IMR-90 (cell line): Measurements from ENCODE around the gene FGFRL1. TPM values are rescaled to one million over a fixed set of nuclear protein-coding genes. Genes with fewer than 3 reads are reported as not detected.

Experiments used
- ATAC-seq: fragments of 200-7000 bp; cut with Tn5 transposase; 2 replicates; pipeline ENCODE4 v1.9.1; 2020; ENCODE audit warnings: low read depth, mild to moderate bottlenecking, moderate library complexity
- BruUV-seq: library from RNA; stranded (reverse); fragments of 400-500 nt; replicated peaks from 2 replicates; lab custom pipeline; 2021; lab: Mats Ljungman, UMichigan
- CTCF ChIA-PET: fragments of 300-600 bp; formaldehyde crosslinking; extraction: SDS; loops from one replicate; lab custom pipeline; 2021; ENCODE audit warnings: antibody characterized with exemption; lab: Yijun Ruan, JAX
- POLR2A ChIA-PET: fragments of 300-600 bp; sonication (Branson Sonifier 250); formaldehyde crosslinking; loops from one replicate; lab custom pipeline; 2022; ENCODE audit warnings: antibody characterized with exemption; ENCODE audit not compliant: unreplicated experiment; lab: Charles Lee
- DNase-seq: peaks from one replicate; pipeline ENCODE4 v3.0.0; 2013
- H2AFZ ChIP-seq: replicated peaks from 2 replicates; pipeline ENCODE3; 2013; ENCODE audit warnings: low read length, mild to moderate bottlenecking; ENCODE audit not compliant: poor library complexity
- H2AK5ac ChIP-seq: 2 replicates; pipeline ENCODE4 v1.6.1; 2013; ENCODE audit warnings: low read depth, low read length, inconsistent platforms
- H2AK9ac ChIP-seq: replicated peaks from 2 replicates; pipeline ENCODE3; 2013; ENCODE audit warnings: mild to moderate bottlenecking, low read depth, low read length, moderate library complexity; ENCODE audit not compliant: poor library complexity
- H2BK120ac ChIP-seq: 2 replicates; pipeline ENCODE4 v1.6.1; 2013; ENCODE audit warnings: low read depth, low read length, inconsistent platforms
- H2BK15ac ChIP-seq: 3 replicates; pipeline ENCODE4 v1.6.1; 2013; ENCODE audit warnings: low read depth, low read length, inconsistent platforms
- H2BK20ac ChIP-seq: 2 replicates; pipeline ENCODE4 v1.6.1; 2013; ENCODE audit warnings: low read depth, mild to moderate bottlenecking, inconsistent platforms, low read length, moderate library complexity
- H2BK5ac ChIP-seq: 2 replicates; pipeline ENCODE4 v1.6.1; 2013; ENCODE audit warnings: mild to moderate bottlenecking, low read depth, low read length, inconsistent platforms; ENCODE audit not compliant: poor library complexity, severe bottlenecking
- H3K14ac ChIP-seq: replicated peaks from 2 replicates; pipeline ENCODE4 v1.6.1; 2013; ENCODE audit warnings: low read depth, low read length, inconsistent platforms
- H3K18ac ChIP-seq: 2 replicates; pipeline ENCODE4 v1.6.1; 2013; ENCODE audit warnings: low read depth, low read length, control low read depth
- H3K23ac ChIP-seq: 2 replicates; pipeline ENCODE4 v1.6.1; 2013; ENCODE audit warnings: low read depth, low read length, inconsistent platforms
- H3K27ac ChIP-seq: 2 replicates; pipeline ENCODE4 v1.5.1; 2013; ENCODE audit warnings: mild to moderate bottlenecking, control low read depth, low read length; ENCODE audit not compliant: insufficient read depth
- H3K27me3 ChIP-seq: 2 replicates; pipeline ENCODE4 v1.6.1; 2013; ENCODE audit warnings: low read length; ENCODE audit not compliant: control insufficient read depth, insufficient read depth
- H3K36me3 ChIP-seq: 2 replicates; pipeline ENCODE4 v1.6.1; 2013; ENCODE audit warnings: low read length, mixed read lengths; ENCODE audit not compliant: control insufficient read depth, insufficient read depth
- H3K4ac ChIP-seq: 2 replicates; pipeline ENCODE4 v1.6.1; 2013; ENCODE audit warnings: low read depth, low read length, inconsistent platforms
- H3K4me1 ChIP-seq: 2 replicates; pipeline ENCODE4 v1.6.1; 2013; ENCODE audit warnings: low read length, mixed read lengths; ENCODE audit not compliant: control insufficient read depth, insufficient read depth
- H3K4me2 ChIP-seq: 2 replicates; pipeline ENCODE4 v1.6.1; 2013; ENCODE audit warnings: low read depth, mild to moderate bottlenecking, control low read depth, low read length, moderate library complexity
- H3K4me3 ChIP-seq: 2 replicates; pipeline ENCODE4 v1.5.1; 2013; ENCODE audit warnings: low read depth, mild to moderate bottlenecking, control low read depth, low read length, moderate library complexity; ENCODE audit not compliant: insufficient read depth
- H3K56ac ChIP-seq: 2 replicates; pipeline ENCODE4 v1.6.1; 2013; ENCODE audit warnings: low read length, inconsistent platforms; ENCODE audit not compliant: insufficient read depth; ENCODE audit errors: extremely low read depth
- H3K79me1 ChIP-seq, 2 experiments: 2 replicates each; pipeline ENCODE4 v1.6.1; 2013; ENCODE audit warnings: low read length in 2 of 2, inconsistent platforms in 1 of 2, low read depth in 1 of 2
- H3K9ac ChIP-seq: 2 replicates; pipeline ENCODE4 v1.6.1; 2013; ENCODE audit warnings: low read depth, low read length, control low read depth
- H3K9me1 ChIP-seq: 2 replicates; pipeline ENCODE4 v1.6.1; 2013; ENCODE audit warnings: low read length, inconsistent platforms; ENCODE audit not compliant: insufficient read depth
- H3K9me3 ChIP-seq: 2 replicates; pipeline ENCODE4 v1.6.1; 2013; ENCODE audit warnings: low read length; ENCODE audit not compliant: control insufficient read depth, insufficient read depth
- H4K20me1 ChIP-seq: 2 replicates; pipeline ENCODE4 v1.6.1; 2013; ENCODE audit warnings: low read length, inconsistent platforms; ENCODE audit not compliant: insufficient read depth
- H4K5ac ChIP-seq: 2 replicates; pipeline ENCODE4 v1.6.1; 2013; ENCODE audit warnings: mild to moderate bottlenecking, low read depth, low read length, control low read depth
- H4K8ac ChIP-seq, 2 experiments: 2 replicates each; pipeline ENCODE4 v1.6.1; 2013; ENCODE audit warnings: low read depth in 2 of 2, low read length in 2 of 2, control low read depth in 1 of 2, inconsistent platforms in 1 of 2
- H4K91ac ChIP-seq: 2 replicates; pipeline ENCODE4 v1.6.1; 2013; ENCODE audit warnings: low read depth, low read length, inconsistent platforms; ENCODE audit not compliant: insufficient read depth
- CHD1 ChIP-seq: IDR thresholded peaks from 2 replicates; pipeline ENCODE4 v1.6.1; 2012; ENCODE audit warnings: low read depth, low read length, improper control_type of control experiment
- MAFK ChIP-seq: IDR thresholded peaks from 2 replicates; pipeline ENCODE4 v1.6.1; 2012; ENCODE audit warnings: low read depth, low read length, improper control_type of control experiment
- MAZ ChIP-seq: IDR thresholded peaks from 2 replicates; pipeline ENCODE4 v1.6.1; 2012; ENCODE audit warnings: low read depth, mild to moderate bottlenecking, low read length, improper control_type of control experiment, moderate library complexity, borderline replicate concordance
- MXI1 ChIP-seq: IDR thresholded peaks from 2 replicates; pipeline ENCODE4 v1.6.1; 2012; ENCODE audit warnings: low read depth, mild to moderate bottlenecking, low read length, moderate library complexity, borderline replicate concordance
- RCOR1 ChIP-seq: IDR thresholded peaks from 2 replicates; pipeline ENCODE4 v1.6.1; 2012; ENCODE audit warnings: mild to moderate bottlenecking, low read length, improper control_type of control experiment; ENCODE audit not compliant: insufficient replicate concordance
- WGBS, 2 experiments: methylation state at CpG; one replicate each; pipeline versions ENCODE4 v1.1.5 to v1.1.7; 2013; ENCODE audit warnings: missing lambda C conversion rate in 2 of 2; ENCODE audit not compliant: insufficient read length in 1 of 2; ENCODE audit errors: extremely low coverage in 2 of 2; 5-methylcytosine and 5-hydroxymethylcytosine counted together
- dilution Hi-C: fragments of 300-500 bp; cut with HindIII; formaldehyde crosslinking; loops from one replicate; pipeline ENCODE4 v1.14.3; 2018; ENCODE audit warnings: low sequenced_read_pairs; ENCODE audit not compliant: unreplicated experiment
- in situ Hi-C: fragments of 300-500 bp; cut with MboI; formaldehyde crosslinking; loops from 3 replicates; pipeline ENCODE4 v1.14.3; 2019; ENCODE audit warnings: low sequenced_read_pairs, inconsistent platforms, mixed read lengths
- intact Hi-C: fragments of 100-400 bp; cut with micrococcal nuclease; formaldehyde crosslinking; loops from 2 replicates; pipeline ENCODE4 v1.10.0; 2022
- polyA plus RNA-seq, 3 experiments: library from polyadenylated mRNA; depleted of rRNA; stranded (reverse); fragments of >200 nt; gene quantifications; 2 replicates each; pipeline ENCODE4 v1.2.3, GENCODE V29; 2012; ENCODE audit warnings: low replicate concordance in 1 of 3
- total RNA-seq: library from RNA; depleted of rRNA; stranded (reverse); fragments of >200 nt; gene quantifications from 2 replicates; pipeline ENCODE4 v1.2.3, GENCODE V29; 2012

FGFRL1 gene
- total and polyA plus RNA-seq, 2 of the 4 experiments (the other 2 are of a cell fraction): 49.3 to 78.8 TPM

DNA sequence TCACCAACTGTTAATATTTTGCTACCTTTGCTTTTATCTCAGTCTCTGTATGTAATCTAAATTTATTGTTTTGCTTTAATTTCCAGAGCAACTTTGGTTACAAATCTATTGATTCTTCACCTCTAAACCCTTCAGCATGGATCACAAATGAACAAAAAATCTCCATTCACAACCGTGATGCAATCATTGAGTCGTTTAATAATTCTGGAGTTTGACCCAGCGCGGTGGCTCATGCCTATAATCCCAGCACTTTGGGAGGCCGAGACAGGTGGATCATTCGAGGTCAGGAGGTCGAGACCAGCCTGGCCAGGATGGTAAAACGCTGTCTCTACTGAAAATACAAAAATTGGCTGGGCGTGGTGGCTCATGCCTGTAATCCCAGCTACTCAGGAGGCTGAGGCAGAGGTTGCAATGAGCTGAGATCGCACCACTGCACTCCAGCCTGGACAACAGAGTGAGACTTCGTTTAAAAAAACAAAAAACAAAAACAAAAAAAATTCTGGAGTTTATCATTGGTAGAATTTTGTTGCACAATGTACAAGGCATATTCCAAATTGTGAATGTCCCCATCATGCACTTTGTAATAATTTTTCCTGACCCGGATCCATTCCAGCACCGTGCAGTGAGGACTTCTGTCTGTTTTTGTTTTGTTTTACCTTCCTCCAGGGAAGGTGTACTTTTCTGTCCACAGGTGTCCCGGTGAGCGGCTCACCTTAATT lies 26.9 kb upstream of the FGFRL1 start:
- no peak for DNase-seq
- Histone ChIP-seq H3K4ac (no peak overlapping the region), H3K18ac (no peak overlapping the region), H3K4me1 (peaks cover 8% of the 10 kb centered on the region; the same call in 1 of the 2 replicates), H2BK5ac (no peak overlapping the region), H3K56ac (no peak overlapping the region), H2BK15ac (no peak overlapping the region), H2AK5ac (no peak overlapping the region), H3K36me3 (no peaks in the 10 kb centered on the region; the same call in 1 of the 2 replicates), H4K5ac (peak overlapping the region; percentile 12; the same call in 1 of the 2 replicates), H2BK20ac (no peak overlapping the region), H3K4me3 (peak overlapping the region; percentile 12; the same call in 1 of the 2 replicates), H3K14ac (no peak overlapping the region), H3K79me1 (peaks cover 5 to 34% of the 10 kb centered on the region in 2 experiments; a peak in 1 of 4 replicates), H2AK9ac (no peak overlapping the region), H3K4me2 (peak overlapping the region; percentile 64), H3K9ac (no peak overlapping the region; the same call in 1 of the 2 replicates), H2BK120ac (no peak overlapping the region), H4K20me1 (no peaks in the 10 kb centered on the region; the same call in 1 of the 2 replicates), H4K8ac (peak overlapping the region; percentile 63 to 84; a peak in 2 of 4 replicates), H3K27ac (no peak overlapping the region), H3K27me3 (no peaks in the 10 kb centered on the region), H3K9me1 (peaks cover 6% of the 10 kb centered on the region), H3K9me3 (no peaks in the 10 kb centered on the region), H4K91ac (no peak overlapping the region), H3K23ac (no peak overlapping the region), H2AFZ (peak overlapping the region; percentile 88)
- no peak for ATAC-seq
- no peak for TF ChIP-seq MAZ
- no peak for TF ChIP-seq RCOR1
- no peak for TF ChIP-seq MAFK
- TF ChIP-seq CHD1: no peak
- TF ChIP-seq MXI1: no peak
- in situ Hi-C loops: no loop called here
- CTCF ChIA-PET: no interaction called here
- POLR2A ChIA-PET: no interaction called here
- intact Hi-C loops: no loop called here
- dilution Hi-C loops: no loop called here
- no TSS peak for BruUV-seq
- WGBS, 2 experiments: 67% methylated on average over 6 of the region's 15 CpGs; no CpG with 5 or more reads in 1 of the 2 experiments
